ENCODE measurements around the gene FRYL.
"Not testable (repeated sequence)": the region's sequence is repeated elsewhere in the genome, so short reads cannot be mapped to it uniquely, and the experiment has no call there.

The FRYL gene

GRCh38 chr4:48745223-48745622, 34.9 kb downstream of the FRYL start:
- not testable (repeated sequence) for DNase-seq

- DNase-seq, result no peak
Measured at GRCh38 chr4:48742412-48742811, 37.7 kb downstream of the FRYL start.

- no peak for DNase-seq
Measured at GRCh38 chr4:48739560-48740019, 40.5 kb downstream of the FRYL start.

GRCh38 chr4:48738856-48739255, 41.2 kb downstream of the FRYL start:
- no peak for DNase-seq

GRCh38 chr4:48728906-48729496, 51.1 kb downstream of the FRYL start:
- not testable (repeated sequence) for DNase-seq

- no peak for DNase-seq
Measured at GRCh38 chr4:48727666-48728459, 52.2 kb downstream of the FRYL start.

GRCh38 chr4:48725414-48725813, 54.7 kb downstream of the FRYL start:
- DNase-seq, result no peak

- no peak for DNase-seq
Measured at GRCh38 chr4:48722509-48723446, 57.3 kb downstream of the FRYL start.

GRCh38 chr4:48720459-48720858, 59.6 kb downstream of the FRYL start:
- no peak for DNase-seq

- no peak for DNase-seq
Measured at GRCh38 chr4:48718818-48719465, 61.1 kb downstream of the FRYL start.

- DNase-seq, result not testable (repeated sequence)
Measured at GRCh38 chr4:48716285-48716684, 63.8 kb downstream of the FRYL start.

GRCh38 chr4:48710446-48711209, 69.5 kb downstream of the FRYL start:
- DNase-seq, result no peak

- no peak for DNase-seq
Measured at GRCh38 chr4:48709901-48710300, 70.2 kb downstream of the FRYL start.

GRCh38 chr4:48708610-48709009, 71.5 kb downstream of the FRYL start:
- DNase-seq, result no peak

- DNase-seq, result no peak
Measured at GRCh38 chr4:48706736-48707135, 73.3 kb downstream of the FRYL start.

GRCh38 chr4:48705609-48706008, 74.5 kb downstream of the FRYL start:
- no peak for DNase-seq

- DNase-seq, result no peak
Measured at GRCh38 chr4:48704091-48704802, 75.8 kb downstream of the FRYL start.

GRCh38 chr4:48699475-48699874, 80.6 kb downstream of the FRYL start:
- DNase-seq, result no peak

- DNase-seq, result peak; percentile 25 to 41
Measured at GRCh38 chr4:48698029-48698971, 81.8 kb downstream of the FRYL start.

- not testable (repeated sequence) for DNase-seq
Measured at GRCh38 chr4:48697516-48697915, 82.6 kb downstream of the FRYL start.
